Neural cell (in vitro differentiated cells): ENCODE data around the gene GRWD1. TPM values are rescaled to one million over a fixed set of nuclear protein-coding genes. Genes with fewer than 3 reads are reported as not detected.

Source experiments
- H2AFZ ChIP-seq: fragments of 200-600, 300-800 bp; sonication (generic), shearing (Covaris generic); 2 replicates; pipeline ENCODE4 v1.6.0; 2014; ENCODE audit warnings: low read depth, mild to moderate bottlenecking, antibody characterized with exemption, low read length, moderate library complexity
- H3F3A ChIP-seq: fragments of 200-600 bp; shearing (Covaris generic); 2 replicates; pipeline ENCODE4 v1.6.1; 2016; ENCODE audit warnings: mild to moderate bottlenecking, moderate library complexity, mixed read lengths, antibody characterized with exemption, low read length; ENCODE audit not compliant: insufficient read depth, poor library complexity, severe bottlenecking
- H3K27ac ChIP-seq: fragments of 200-600, 300-800 bp; sonication (generic), shearing (Covaris generic); 2 replicates; pipeline ENCODE4 v1.5.1; 2014; ENCODE audit warnings: mild to moderate bottlenecking, low read length, moderate library complexity
- H3K27me3 ChIP-seq: fragments of 300-800, 200-600 bp; sonication (generic), shearing (Covaris generic); 2 replicates; pipeline ENCODE4 v1.6.0; 2014; ENCODE audit warnings: mild to moderate bottlenecking, low read depth, low read length, moderate library complexity; ENCODE audit not compliant: insufficient read depth
- H3K36me3 ChIP-seq: fragments of 300-800, 200-600 bp; sonication (generic), shearing (Covaris generic); 2 replicates; pipeline ENCODE4 v1.5.1; 2014; ENCODE audit warnings: mild to moderate bottlenecking, antibody characterized with exemption, low read length, moderate library complexity; ENCODE audit not compliant: insufficient read depth
- H3K4me2 ChIP-seq: fragments of 300-800, 200-600 bp; sonication (generic), shearing (Covaris generic); 2 replicates; pipeline ENCODE4 v1.6.0; 2014; ENCODE audit warnings: mild to moderate bottlenecking, low read length
- H3K4me3 ChIP-seq: fragments of 300-800, 200-600 bp; sonication (generic), shearing (Covaris generic); 2 replicates; pipeline ENCODE4 v1.5.1; 2014; ENCODE audit warnings: mild to moderate bottlenecking, low read length, moderate library complexity
- H3K79me2 ChIP-seq: fragments of 200-600 bp; shearing (Covaris generic); replicated peaks from 2 replicates; pipeline ENCODE4 v1.6.0; 2014; ENCODE audit warnings: mild to moderate bottlenecking, low read length, moderate library complexity; ENCODE audit not compliant: insufficient read depth
- H3K9ac ChIP-seq: fragments of 300-800, 200-600 bp; sonication (generic), shearing (Covaris generic); 2 replicates; pipeline ENCODE4 v1.6.1; 2016; ENCODE audit warnings: mild to moderate bottlenecking, low read length, mixed read lengths
- H3K9me2 ChIP-seq: fragments of 200-600 bp; shearing (Covaris generic); 2 replicates; pipeline ENCODE4 v1.6.1; 2016; ENCODE audit warnings: mild to moderate bottlenecking, low read length, mixed read lengths; ENCODE audit not compliant: insufficient read depth
- H3K9me3 ChIP-seq: fragments of 200-600, 300-800 bp; sonication (generic), shearing (Covaris generic); 2 replicates; pipeline ENCODE4 v1.6.1; 2016; ENCODE audit warnings: mild to moderate bottlenecking, mixed run types, low read length, moderate library complexity, mixed read lengths
- H4K20me1 ChIP-seq: fragments of 200-600 bp; shearing (Covaris generic); 2 replicates; pipeline ENCODE4 v1.6.1; 2016; ENCODE audit warnings: mild to moderate bottlenecking, mixed run types; ENCODE audit not compliant: insufficient read depth
- EP300 ChIP-seq: fragments of 450-650 bp; conservative IDR thresholded peaks from 2 replicates; pipeline ENCODE4 v1.6.1; 2014; ENCODE audit warnings: antibody characterized with exemption, mild to moderate bottlenecking, moderate library complexity; ENCODE audit not compliant: poor library complexity, severe bottlenecking
- EZH2 ChIP-seq: fragments of 200-600, 300-800 bp; shearing (Covaris generic), sonication (generic); IDR thresholded peaks from 2 replicates; pipeline ENCODE4 v1.6.1; 2014; ENCODE audit warnings: antibody characterized with exemption, low read length, borderline replicate concordance, mild to moderate bottlenecking; ENCODE audit not compliant: insufficient read depth, poor library complexity, severe bottlenecking
- MXI1 ChIP-seq: fragments of 450-650 bp; conservative IDR thresholded peaks from 2 replicates; pipeline ENCODE4 v1.6.1; 2014; ENCODE audit warnings: antibody characterized with exemption, mild to moderate bottlenecking; ENCODE audit not compliant: poor library complexity, severe bottlenecking
- POLR2AphosphoS5 ChIP-seq: IDR thresholded peaks from 2 replicates; pipeline ENCODE4 v1.6.1; 2012
- RAD21 ChIP-seq: fragments of 450-650 bp; conservative IDR thresholded peaks from 2 replicates; pipeline ENCODE4 v1.6.1; 2014; ENCODE audit warnings: antibody characterized with exemption, mild to moderate bottlenecking, moderate library complexity
- SMC3 ChIP-seq: fragments of 450-650 bp; conservative IDR thresholded peaks from 2 replicates; pipeline ENCODE4 v1.6.1; 2014; ENCODE audit warnings: antibody characterized with exemption, mild to moderate bottlenecking, moderate library complexity; ENCODE audit not compliant: poor library complexity
- polyA plus RNA-seq: library from polyadenylated mRNA; depleted of rRNA; stranded (reverse); fragments of >200 nt; gene quantifications from 2 replicates; pipeline ENCODE4 v1.2.3, GENCODE V29; 2014
- TF ChIP-seq, protein P1 (sequence below): fragments of 450-650 bp; IDR thresholded peaks from 2 replicates; pipeline ENCODE4 v1.5.1; 2014; ENCODE audit warnings: antibody characterized with exemption, mild to moderate bottlenecking, moderate library complexity; ENCODE audit not compliant: poor library complexity, severe bottlenecking
- TF ChIP-seq, protein P2 (sequence below): IDR thresholded peaks from 2 replicates; pipeline ENCODE4 v1.6.1; 2012; ENCODE audit warnings: borderline replicate concordance

GRWD1 gene
- polyA plus RNA-seq, 1 donor from 2014 or later: 11.8 TPM

DNA sequence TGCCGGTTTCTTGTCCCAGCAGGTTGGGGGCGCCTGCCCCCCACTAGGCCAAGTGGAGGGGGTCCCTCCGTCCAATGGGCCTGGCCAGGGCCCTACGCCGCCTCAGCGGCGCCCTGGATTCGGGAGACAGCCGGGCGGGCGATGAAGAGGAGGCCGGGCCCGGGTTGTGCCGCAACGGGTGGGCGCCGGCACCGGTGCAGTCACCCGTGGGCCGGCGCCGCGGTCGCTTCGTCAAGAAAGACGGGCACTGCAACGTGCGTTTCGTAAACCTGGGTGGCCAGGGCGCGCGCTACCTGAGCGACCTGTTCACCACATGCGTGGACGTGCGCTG, 15.8 kb downstream of the GRWD1 start:
- Histone ChIP-seq H3K4me3 (no peak overlapping the region), H3K27me3 (no peaks in the 10 kb centered on the region), H3K36me3 (no peaks in the 10 kb centered on the region), H4K20me1 (no peaks in the 10 kb centered on the region), H3K9me3 (no peaks in the 10 kb centered on the region), H3K4me2 (no peak overlapping the region), H3K9me2 (no peaks in the 10 kb centered on the region), H2AFZ (no peak overlapping the region), H3F3A (no peaks in the 10 kb centered on the region), H3K9ac (no peak overlapping the region), H3K27ac (no peak overlapping the region), H3K79me2 (no peaks in the 10 kb centered on the region)
- TF ChIP-seq RAD21 (no peak), EZH2 (no peak), EP300 (no peak), POLR2AphosphoS5 (no peak), SMC3 (no peak), MXI1 (no peak)
- TF ChIP-seq, protein P1, sequence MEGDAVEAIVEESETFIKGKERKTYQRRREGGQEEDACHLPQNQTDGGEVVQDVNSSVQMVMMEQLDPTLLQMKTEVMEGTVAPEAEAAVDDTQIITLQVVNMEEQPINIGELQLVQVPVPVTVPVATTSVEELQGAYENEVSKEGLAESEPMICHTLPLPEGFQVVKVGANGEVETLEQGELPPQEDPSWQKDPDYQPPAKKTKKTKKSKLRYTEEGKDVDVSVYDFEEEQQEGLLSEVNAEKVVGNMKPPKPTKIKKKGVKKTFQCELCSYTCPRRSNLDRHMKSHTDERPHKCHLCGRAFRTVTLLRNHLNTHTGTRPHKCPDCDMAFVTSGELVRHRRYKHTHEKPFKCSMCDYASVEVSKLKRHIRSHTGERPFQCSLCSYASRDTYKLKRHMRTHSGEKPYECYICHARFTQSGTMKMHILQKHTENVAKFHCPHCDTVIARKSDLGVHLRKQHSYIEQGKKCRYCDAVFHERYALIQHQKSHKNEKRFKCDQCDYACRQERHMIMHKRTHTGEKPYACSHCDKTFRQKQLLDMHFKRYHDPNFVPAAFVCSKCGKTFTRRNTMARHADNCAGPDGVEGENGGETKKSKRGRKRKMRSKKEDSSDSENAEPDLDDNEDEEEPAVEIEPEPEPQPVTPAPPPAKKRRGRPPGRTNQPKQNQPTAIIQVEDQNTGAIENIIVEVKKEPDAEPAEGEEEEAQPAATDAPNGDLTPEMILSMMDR: no peak
- TF ChIP-seq, protein P2, sequence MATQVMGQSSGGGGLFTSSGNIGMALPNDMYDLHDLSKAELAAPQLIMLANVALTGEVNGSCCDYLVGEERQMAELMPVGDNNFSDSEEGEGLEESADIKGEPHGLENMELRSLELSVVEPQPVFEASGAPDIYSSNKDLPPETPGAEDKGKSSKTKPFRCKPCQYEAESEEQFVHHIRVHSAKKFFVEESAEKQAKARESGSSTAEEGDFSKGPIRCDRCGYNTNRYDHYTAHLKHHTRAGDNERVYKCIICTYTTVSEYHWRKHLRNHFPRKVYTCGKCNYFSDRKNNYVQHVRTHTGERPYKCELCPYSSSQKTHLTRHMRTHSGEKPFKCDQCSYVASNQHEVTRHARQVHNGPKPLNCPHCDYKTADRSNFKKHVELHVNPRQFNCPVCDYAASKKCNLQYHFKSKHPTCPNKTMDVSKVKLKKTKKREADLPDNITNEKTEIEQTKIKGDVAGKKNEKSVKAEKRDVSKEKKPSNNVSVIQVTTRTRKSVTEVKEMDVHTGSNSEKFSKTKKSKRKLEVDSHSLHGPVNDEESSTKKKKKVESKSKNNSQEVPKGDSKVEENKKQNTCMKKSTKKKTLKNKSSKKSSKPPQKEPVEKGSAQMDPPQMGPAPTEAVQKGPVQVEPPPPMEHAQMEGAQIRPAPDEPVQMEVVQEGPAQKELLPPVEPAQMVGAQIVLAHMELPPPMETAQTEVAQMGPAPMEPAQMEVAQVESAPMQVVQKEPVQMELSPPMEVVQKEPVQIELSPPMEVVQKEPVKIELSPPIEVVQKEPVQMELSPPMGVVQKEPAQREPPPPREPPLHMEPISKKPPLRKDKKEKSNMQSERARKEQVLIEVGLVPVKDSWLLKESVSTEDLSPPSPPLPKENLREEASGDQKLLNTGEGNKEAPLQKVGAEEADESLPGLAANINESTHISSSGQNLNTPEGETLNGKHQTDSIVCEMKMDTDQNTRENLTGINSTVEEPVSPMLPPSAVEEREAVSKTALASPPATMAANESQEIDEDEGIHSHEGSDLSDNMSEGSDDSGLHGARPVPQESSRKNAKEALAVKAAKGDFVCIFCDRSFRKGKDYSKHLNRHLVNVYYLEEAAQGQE: no peak

DNA sequence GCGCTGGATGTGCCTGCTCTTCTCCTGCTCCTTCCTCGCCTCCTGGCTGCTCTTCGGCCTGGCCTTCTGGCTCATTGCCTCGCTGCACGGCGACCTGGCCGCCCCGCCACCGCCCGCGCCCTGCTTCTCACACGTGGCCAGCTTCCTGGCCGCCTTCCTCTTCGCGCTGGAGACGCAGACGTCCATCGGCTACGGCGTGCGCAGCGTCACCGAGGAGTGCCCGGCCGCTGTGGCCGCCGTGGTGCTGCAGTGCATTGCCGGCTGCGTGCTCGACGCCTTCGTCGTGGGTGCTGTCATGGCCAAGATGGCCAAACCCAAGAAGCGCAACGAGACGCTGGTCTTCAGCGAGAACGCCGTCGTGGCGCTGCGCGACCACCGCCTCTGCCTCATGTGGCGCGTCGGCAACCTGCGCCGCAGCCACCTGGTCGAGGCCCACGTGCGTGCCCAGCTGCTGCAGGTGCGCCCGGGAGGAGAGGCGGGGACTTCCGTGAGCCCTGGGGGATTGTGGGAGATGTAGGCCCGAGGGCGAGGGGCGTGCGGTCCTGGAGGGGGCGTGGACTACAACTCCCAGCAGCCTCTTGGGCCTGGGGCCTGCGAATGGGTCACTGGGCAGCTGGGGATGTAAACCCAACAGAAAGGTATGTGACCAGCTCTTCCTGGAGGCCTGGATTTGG, 16.3 kb downstream of the GRWD1 start:
- no peak overlapping the region for H3K27ac ChIP-seq
- TF ChIP-seq POLR2AphosphoS5 (no peak), EZH2 (no peak), SMC3 (no peak)
- TF ChIP-seq, protein P1: no peak
- TF ChIP-seq, protein P2: no peak
- H3K27me3 ChIP-seq: no peaks in the 10 kb centered on the region
- H3K9me2 ChIP-seq: no peaks in the 10 kb centered on the region
- no peak overlapping the region for H3K4me3 ChIP-seq
- no peak overlapping the region for H2AFZ ChIP-seq
- no peak overlapping the region for H3K9ac ChIP-seq
- no peaks in the 10 kb centered on the region for H3K79me2 ChIP-seq
- no peak overlapping the region for H3K4me2 ChIP-seq
- no peaks in the 10 kb centered on the region for H3F3A ChIP-seq
- H4K20me1 ChIP-seq: no peaks in the 10 kb centered on the region
- no peaks in the 10 kb centered on the region for H3K36me3 ChIP-seq
- no peaks in the 10 kb centered on the region for H3K9me3 ChIP-seq
